IMR-90 (cell line): ENCODE measurements around the gene CARD8. TPM values are rescaled to one million over a fixed set of nuclear protein-coding genes. Genes with fewer than 3 reads are reported as not detected.

Source experiments
- ATAC-seq: fragments of 200-7000 bp; cut with Tn5 transposase; 2 replicates; pipeline ENCODE4 v1.9.1; 2020; ENCODE audit warnings: low read depth, mild to moderate bottlenecking, moderate library complexity
- BruUV-seq: library from RNA; stranded (reverse); fragments of 400-500 nt; replicated peaks from 2 replicates; lab custom pipeline; 2021; lab: Mats Ljungman, UMichigan
- CTCF ChIA-PET: fragments of 300-600 bp; formaldehyde crosslinking; extraction: SDS; loops from one replicate; lab custom pipeline; 2021; ENCODE audit warnings: antibody characterized with exemption; lab: Yijun Ruan, JAX
- POLR2A ChIA-PET: fragments of 300-600 bp; sonication (Branson Sonifier 250); formaldehyde crosslinking; loops from one replicate; lab custom pipeline; 2022; ENCODE audit warnings: antibody characterized with exemption; ENCODE audit not compliant: unreplicated experiment; lab: Charles Lee
- DNase-seq: peaks from one replicate; pipeline ENCODE4 v3.0.0; 2013
- H2AFZ ChIP-seq: replicated peaks from 2 replicates; pipeline ENCODE3; 2013; ENCODE audit warnings: low read length, mild to moderate bottlenecking; ENCODE audit not compliant: poor library complexity
- H2AK5ac ChIP-seq: 2 replicates; pipeline ENCODE4 v1.6.1; 2013; ENCODE audit warnings: low read depth, low read length, inconsistent platforms
- H2AK9ac ChIP-seq: replicated peaks from 2 replicates; pipeline ENCODE3; 2013; ENCODE audit warnings: mild to moderate bottlenecking, low read depth, low read length, moderate library complexity; ENCODE audit not compliant: poor library complexity
- H2BK120ac ChIP-seq: 2 replicates; pipeline ENCODE4 v1.6.1; 2013; ENCODE audit warnings: low read depth, low read length, inconsistent platforms
- H2BK15ac ChIP-seq: 3 replicates; pipeline ENCODE4 v1.6.1; 2013; ENCODE audit warnings: low read depth, low read length, inconsistent platforms
- H2BK20ac ChIP-seq: 2 replicates; pipeline ENCODE4 v1.6.1; 2013; ENCODE audit warnings: low read depth, mild to moderate bottlenecking, inconsistent platforms, low read length, moderate library complexity
- H2BK5ac ChIP-seq: 2 replicates; pipeline ENCODE4 v1.6.1; 2013; ENCODE audit warnings: mild to moderate bottlenecking, low read depth, low read length, inconsistent platforms; ENCODE audit not compliant: poor library complexity, severe bottlenecking
- H3K14ac ChIP-seq: replicated peaks from 2 replicates; pipeline ENCODE4 v1.6.1; 2013; ENCODE audit warnings: low read depth, low read length, inconsistent platforms
- H3K18ac ChIP-seq: 2 replicates; pipeline ENCODE4 v1.6.1; 2013; ENCODE audit warnings: low read depth, low read length, control low read depth
- H3K23ac ChIP-seq: 2 replicates; pipeline ENCODE4 v1.6.1; 2013; ENCODE audit warnings: low read depth, low read length, inconsistent platforms
- H3K27ac ChIP-seq: 2 replicates; pipeline ENCODE4 v1.5.1; 2013; ENCODE audit warnings: mild to moderate bottlenecking, control low read depth, low read length; ENCODE audit not compliant: insufficient read depth
- H3K27me3 ChIP-seq: 2 replicates; pipeline ENCODE4 v1.6.1; 2013; ENCODE audit warnings: low read length; ENCODE audit not compliant: control insufficient read depth, insufficient read depth
- H3K36me3 ChIP-seq: 2 replicates; pipeline ENCODE4 v1.6.1; 2013; ENCODE audit warnings: low read length, mixed read lengths; ENCODE audit not compliant: control insufficient read depth, insufficient read depth
- H3K4ac ChIP-seq: 2 replicates; pipeline ENCODE4 v1.6.1; 2013; ENCODE audit warnings: low read depth, low read length, inconsistent platforms
- H3K4me1 ChIP-seq: 2 replicates; pipeline ENCODE4 v1.6.1; 2013; ENCODE audit warnings: low read length, mixed read lengths; ENCODE audit not compliant: control insufficient read depth, insufficient read depth
- H3K4me2 ChIP-seq: 2 replicates; pipeline ENCODE4 v1.6.1; 2013; ENCODE audit warnings: low read depth, mild to moderate bottlenecking, control low read depth, low read length, moderate library complexity
- H3K4me3 ChIP-seq: 2 replicates; pipeline ENCODE4 v1.5.1; 2013; ENCODE audit warnings: low read depth, mild to moderate bottlenecking, control low read depth, low read length, moderate library complexity; ENCODE audit not compliant: insufficient read depth
- H3K56ac ChIP-seq: 2 replicates; pipeline ENCODE4 v1.6.1; 2013; ENCODE audit warnings: low read length, inconsistent platforms; ENCODE audit not compliant: insufficient read depth; ENCODE audit errors: extremely low read depth
- H3K79me1 ChIP-seq, 2 experiments: 2 replicates each; pipeline ENCODE4 v1.6.1; 2013; ENCODE audit warnings: low read length in 2 of 2, inconsistent platforms in 1 of 2, low read depth in 1 of 2
- H3K9ac ChIP-seq: 2 replicates; pipeline ENCODE4 v1.6.1; 2013; ENCODE audit warnings: low read depth, low read length, control low read depth
- H3K9me1 ChIP-seq: 2 replicates; pipeline ENCODE4 v1.6.1; 2013; ENCODE audit warnings: low read length, inconsistent platforms; ENCODE audit not compliant: insufficient read depth
- H3K9me3 ChIP-seq: 2 replicates; pipeline ENCODE4 v1.6.1; 2013; ENCODE audit warnings: low read length; ENCODE audit not compliant: control insufficient read depth, insufficient read depth
- H4K20me1 ChIP-seq: 2 replicates; pipeline ENCODE4 v1.6.1; 2013; ENCODE audit warnings: low read length, inconsistent platforms; ENCODE audit not compliant: insufficient read depth
- H4K5ac ChIP-seq: 2 replicates; pipeline ENCODE4 v1.6.1; 2013; ENCODE audit warnings: mild to moderate bottlenecking, low read depth, low read length, control low read depth
- H4K8ac ChIP-seq, 2 experiments: 2 replicates each; pipeline ENCODE4 v1.6.1; 2013; ENCODE audit warnings: low read depth in 2 of 2, low read length in 2 of 2, control low read depth in 1 of 2, inconsistent platforms in 1 of 2
- H4K91ac ChIP-seq: 2 replicates; pipeline ENCODE4 v1.6.1; 2013; ENCODE audit warnings: low read depth, low read length, inconsistent platforms; ENCODE audit not compliant: insufficient read depth
- BHLHE40 ChIP-seq: fragments of 150-350 bp; IDR thresholded peaks from 2 replicates; pipeline ENCODE4 v1.6.1; 2016; ENCODE audit warnings: mild to moderate bottlenecking, low read depth, low read length
- CEBPB ChIP-seq: IDR thresholded peaks from 2 replicates; pipeline ENCODE4 v1.6.1; 2012; ENCODE audit warnings: low read depth, low read length, improper control_type of control experiment
- CHD1 ChIP-seq: IDR thresholded peaks from 2 replicates; pipeline ENCODE4 v1.6.1; 2012; ENCODE audit warnings: low read depth, low read length, improper control_type of control experiment
- FOS ChIP-seq: fragments of 150-350 bp; IDR thresholded peaks from 2 replicates; pipeline ENCODE4 v1.6.1; 2016; ENCODE audit warnings: low read depth, low read length
- MAZ ChIP-seq: IDR thresholded peaks from 2 replicates; pipeline ENCODE4 v1.6.1; 2012; ENCODE audit warnings: low read depth, mild to moderate bottlenecking, low read length, improper control_type of control experiment, moderate library complexity, borderline replicate concordance
- MXI1 ChIP-seq: IDR thresholded peaks from 2 replicates; pipeline ENCODE4 v1.6.1; 2012; ENCODE audit warnings: low read depth, mild to moderate bottlenecking, low read length, moderate library complexity, borderline replicate concordance
- NFE2L2 ChIP-seq: fragments of 150-350 bp; IDR thresholded peaks from 2 replicates; pipeline ENCODE4 v1.6.1; 2016; ENCODE audit warnings: low read depth, mild to moderate bottlenecking, low read length
- POLR2A ChIP-seq: IDR thresholded peaks from 2 replicates; pipeline ENCODE4 v1.6.1; 2012; ENCODE audit warnings: mild to moderate bottlenecking, low read depth, low read length
- RCOR1 ChIP-seq: IDR thresholded peaks from 2 replicates; pipeline ENCODE4 v1.6.1; 2012; ENCODE audit warnings: mild to moderate bottlenecking, low read length, improper control_type of control experiment; ENCODE audit not compliant: insufficient replicate concordance
- RFX5 ChIP-seq: IDR thresholded peaks from 2 replicates; pipeline ENCODE4 v1.8.0; 2012; ENCODE audit warnings: low read depth, mild to moderate bottlenecking, low read length, moderate library complexity
- SMC3 ChIP-seq: fragments of 150-350 bp; IDR thresholded peaks from 2 replicates; pipeline ENCODE4 v1.6.1; 2016; ENCODE audit warnings: low read depth, mild to moderate bottlenecking, antibody characterized with exemption, low read length, moderate library complexity
- WGBS, 2 experiments: methylation state at CpG; one replicate each; pipeline versions ENCODE4 v1.1.5 to v1.1.7; 2013; ENCODE audit warnings: missing lambda C conversion rate in 2 of 2; ENCODE audit not compliant: insufficient read length in 1 of 2; ENCODE audit errors: extremely low coverage in 2 of 2; 5-methylcytosine and 5-hydroxymethylcytosine counted together
- dilution Hi-C: fragments of 300-500 bp; cut with HindIII; formaldehyde crosslinking; loops from one replicate; pipeline ENCODE4 v1.14.3; 2018; ENCODE audit warnings: low sequenced_read_pairs; ENCODE audit not compliant: unreplicated experiment
- in situ Hi-C: fragments of 300-500 bp; cut with MboI; formaldehyde crosslinking; loops from 3 replicates; pipeline ENCODE4 v1.14.3; 2019; ENCODE audit warnings: low sequenced_read_pairs, inconsistent platforms, mixed read lengths
- intact Hi-C: fragments of 100-400 bp; cut with micrococcal nuclease; formaldehyde crosslinking; loops from 2 replicates; pipeline ENCODE4 v1.10.0; 2022
- polyA plus RNA-seq, 3 experiments: library from polyadenylated mRNA; depleted of rRNA; stranded (reverse); fragments of >200 nt; gene quantifications; 2 replicates each; pipeline ENCODE4 v1.2.3, GENCODE V29; 2012; ENCODE audit warnings: low replicate concordance in 1 of 3
- total RNA-seq: library from RNA; depleted of rRNA; stranded (reverse); fragments of >200 nt; gene quantifications from 2 replicates; pipeline ENCODE4 v1.2.3, GENCODE V29; 2012
- TF ChIP-seq, protein P1 (sequence below): fragments of 150-350 bp; IDR thresholded peaks from 2 replicates; pipeline ENCODE4 v1.6.1; 2016; ENCODE audit warnings: low read depth, mild to moderate bottlenecking, low read length, moderate library complexity, borderline replicate concordance
- TF ChIP-seq, protein P2 (sequence below): fragments of 150-350 bp; IDR thresholded peaks from 2 replicates; pipeline ENCODE4 v1.6.1; 2017; ENCODE audit warnings: mild to moderate bottlenecking, antibody characterized with exemption, low read length, low read depth
- TF ChIP-seq, protein P3 (sequence below): conservative IDR thresholded peaks from 2 replicates; pipeline ENCODE4 v1.5.1; 2012; ENCODE audit warnings: mild to moderate bottlenecking, low read depth, low read length, improper control_type of control experiment

CARD8 gene
- total and polyA plus RNA-seq, 2 of the 4 experiments (the other 2 are of a cell fraction) = 11.3 to 15.5 TPM

DNA sequence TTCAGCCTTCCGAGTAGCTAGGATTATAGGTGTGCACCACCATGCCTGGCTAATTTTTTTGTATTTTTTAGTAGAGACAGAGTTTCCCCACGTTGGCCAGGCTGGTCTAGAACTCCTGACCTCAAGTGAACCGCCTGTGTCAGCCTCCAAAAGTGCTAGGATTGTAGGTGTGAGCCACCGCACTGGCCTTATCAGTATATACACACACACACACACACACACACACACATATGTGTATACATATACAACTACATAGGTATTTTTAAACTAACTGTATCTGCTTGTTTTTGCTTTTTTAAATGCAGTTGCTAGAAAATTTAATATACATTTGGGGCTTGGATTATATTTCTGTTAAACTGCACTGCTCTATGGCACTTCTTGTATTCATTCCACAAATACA, 3.1 kb downstream of the CARD8 start:
- Histone ChIP-seq H3K27ac (no peak overlapping the region), H3K4me1 (no peaks in the 10 kb centered on the region), H3K27me3 (no peaks in the 10 kb centered on the region), H4K91ac (no peak overlapping the region), H3K9me1 (no peaks in the 10 kb centered on the region), H2AK5ac (no peak overlapping the region), H3K9me3 (no peaks in the 10 kb centered on the region), H3K56ac (no peak overlapping the region), H3K18ac (no peak overlapping the region), H3K9ac (no peak overlapping the region), H3K79me1 (peaks cover 18 to 46% of the 10 kb centered on the region in 2 experiments), H3K36me3 (peaks cover 7% of the 10 kb centered on the region), H3K4ac (no peak overlapping the region), H4K20me1 (no peaks in the 10 kb centered on the region), H2BK120ac (no peak overlapping the region), H2BK15ac (no peak overlapping the region), H3K4me3 (no peak overlapping the region), H3K4me2 (no peak overlapping the region), H4K8ac (no peak overlapping the region), H3K14ac (no peak overlapping the region), H3K23ac (no peak overlapping the region), H2BK20ac (no peak overlapping the region), H2AFZ (no peak overlapping the region), H2AK9ac (no peak overlapping the region), H2BK5ac (no peak overlapping the region), H4K5ac (no peak overlapping the region)
- dilution Hi-C loops (no loop called here), intact Hi-C loops (no loop called here), in situ Hi-C loops (no loop called here)
- ChIA-PET CTCF (no interaction called here), POLR2A (no interaction called here)
- WGBS, 2 experiments = no CpG with 5 or more reads among the region's 4 CpGs
- no peak for ATAC-seq
- TF ChIP-seq MAZ (no peak), FOS (no peak), RFX5 (no peak), MXI1 (no peak), BHLHE40 (no peak), RCOR1 (no peak), CHD1 (no peak), CEBPB (no peak), POLR2A (no peak), NFE2L2 (no peak), SMC3 (no peak)
- TF ChIP-seq, protein P1, sequence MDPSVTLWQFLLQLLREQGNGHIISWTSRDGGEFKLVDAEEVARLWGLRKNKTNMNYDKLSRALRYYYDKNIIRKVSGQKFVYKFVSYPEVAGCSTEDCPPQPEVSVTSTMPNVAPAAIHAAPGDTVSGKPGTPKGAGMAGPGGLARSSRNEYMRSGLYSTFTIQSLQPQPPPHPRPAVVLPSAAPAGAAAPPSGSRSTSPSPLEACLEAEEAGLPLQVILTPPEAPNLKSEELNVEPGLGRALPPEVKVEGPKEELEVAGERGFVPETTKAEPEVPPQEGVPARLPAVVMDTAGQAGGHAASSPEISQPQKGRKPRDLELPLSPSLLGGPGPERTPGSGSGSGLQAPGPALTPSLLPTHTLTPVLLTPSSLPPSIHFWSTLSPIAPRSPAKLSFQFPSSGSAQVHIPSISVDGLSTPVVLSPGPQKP = no peak
- TF ChIP-seq, protein P2, sequence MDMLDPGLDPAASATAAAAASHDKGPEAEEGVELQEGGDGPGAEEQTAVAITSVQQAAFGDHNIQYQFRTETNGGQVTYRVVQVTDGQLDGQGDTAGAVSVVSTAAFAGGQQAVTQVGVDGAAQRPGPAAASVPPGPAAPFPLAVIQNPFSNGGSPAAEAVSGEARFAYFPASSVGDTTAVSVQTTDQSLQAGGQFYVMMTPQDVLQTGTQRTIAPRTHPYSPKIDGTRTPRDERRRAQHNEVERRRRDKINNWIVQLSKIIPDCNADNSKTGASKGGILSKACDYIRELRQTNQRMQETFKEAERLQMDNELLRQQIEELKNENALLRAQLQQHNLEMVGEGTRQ = no peak
- TF ChIP-seq, protein P3, sequence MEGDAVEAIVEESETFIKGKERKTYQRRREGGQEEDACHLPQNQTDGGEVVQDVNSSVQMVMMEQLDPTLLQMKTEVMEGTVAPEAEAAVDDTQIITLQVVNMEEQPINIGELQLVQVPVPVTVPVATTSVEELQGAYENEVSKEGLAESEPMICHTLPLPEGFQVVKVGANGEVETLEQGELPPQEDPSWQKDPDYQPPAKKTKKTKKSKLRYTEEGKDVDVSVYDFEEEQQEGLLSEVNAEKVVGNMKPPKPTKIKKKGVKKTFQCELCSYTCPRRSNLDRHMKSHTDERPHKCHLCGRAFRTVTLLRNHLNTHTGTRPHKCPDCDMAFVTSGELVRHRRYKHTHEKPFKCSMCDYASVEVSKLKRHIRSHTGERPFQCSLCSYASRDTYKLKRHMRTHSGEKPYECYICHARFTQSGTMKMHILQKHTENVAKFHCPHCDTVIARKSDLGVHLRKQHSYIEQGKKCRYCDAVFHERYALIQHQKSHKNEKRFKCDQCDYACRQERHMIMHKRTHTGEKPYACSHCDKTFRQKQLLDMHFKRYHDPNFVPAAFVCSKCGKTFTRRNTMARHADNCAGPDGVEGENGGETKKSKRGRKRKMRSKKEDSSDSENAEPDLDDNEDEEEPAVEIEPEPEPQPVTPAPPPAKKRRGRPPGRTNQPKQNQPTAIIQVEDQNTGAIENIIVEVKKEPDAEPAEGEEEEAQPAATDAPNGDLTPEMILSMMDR = no peak
- no peak for DNase-seq
- BruUV-seq = no TSS peak
